H9 (cell line): Measurements from ENCODE around the gene LHFPL6. TPM values are rescaled to one million over a fixed set of nuclear protein-coding genes. Genes with fewer than 3 reads are reported as not detected.

ENCODE experiments used
- DNase-seq: peaks from one replicate; pipeline ENCODE4 v3.0.0-alpha.2; 2017
- H2AFZ ChIP-seq: one replicate; pipeline ENCODE4 v1.6.1; 2013; ENCODE audit warnings: mild to moderate bottlenecking, low read length, control low read depth, moderate library complexity
- H2AK5ac ChIP-seq: 2 replicates; pipeline ENCODE4 v1.6.1; 2013; ENCODE audit warnings: low read length, control low read depth, mixed read lengths; ENCODE audit not compliant: insufficient read length
- H2BK120ac ChIP-seq: one replicate; pipeline ENCODE4 v1.6.1; 2013; ENCODE audit warnings: low read depth, mild to moderate bottlenecking, low read length, control low read depth, inconsistent platforms; ENCODE audit not compliant: poor library complexity, severe bottlenecking
- H2BK12ac ChIP-seq: 2 replicates; pipeline ENCODE4 v1.6.1; 2013; ENCODE audit warnings: low read length, control low read depth, mixed read lengths, low read depth; ENCODE audit not compliant: insufficient read length
- H2BK15ac ChIP-seq: 2 replicates; pipeline ENCODE4 v1.6.1; 2013; ENCODE audit warnings: low read depth, low read length, control low read depth
- H2BK20ac ChIP-seq: one replicate; pipeline ENCODE4 v1.6.1; 2013; ENCODE audit warnings: low read depth, mild to moderate bottlenecking, low read length, control low read depth, inconsistent platforms; ENCODE audit not compliant: poor library complexity, severe bottlenecking
- H2BK5ac ChIP-seq: 2 replicates; pipeline ENCODE4 v1.6.1; 2013; ENCODE audit warnings: low read length, control low read depth, mixed read lengths; ENCODE audit not compliant: insufficient read length
- H3K14ac ChIP-seq: 2 replicates; pipeline ENCODE4 v1.6.1; 2013; ENCODE audit warnings: low read length, control low read depth; ENCODE audit not compliant: insufficient read depth
- H3K18ac ChIP-seq: 2 replicates; pipeline ENCODE4 v1.6.1; 2013; ENCODE audit warnings: low read depth, mild to moderate bottlenecking, mixed read lengths, low read length, control low read depth; ENCODE audit not compliant: insufficient read length
- H3K23ac ChIP-seq: 2 replicates; pipeline ENCODE4 v1.6.1; 2013; ENCODE audit warnings: low read length, control low read depth, mixed read lengths, low read depth; ENCODE audit not compliant: insufficient read length
- H3K23me2 ChIP-seq: 2 replicates; pipeline ENCODE4 v1.6.1; 2013; ENCODE audit warnings: low read depth, mild to moderate bottlenecking, mixed read lengths, low read length, control low read depth; ENCODE audit not compliant: insufficient read length, poor library complexity, severe bottlenecking
- H3K27ac ChIP-seq: 2 replicates; pipeline ENCODE4 v1.5.1; 2013; ENCODE audit warnings: low read length, control low read depth, mixed read lengths, low read depth; ENCODE audit not compliant: insufficient read length
- H3K27me3 ChIP-seq: 2 replicates; pipeline ENCODE4 v1.6.1; 2013; ENCODE audit warnings: low read length, control low read depth, inconsistent platforms; ENCODE audit not compliant: insufficient read depth
- H3K4ac ChIP-seq: 2 replicates; pipeline ENCODE4 v1.6.1; 2013; ENCODE audit warnings: low read depth, mild to moderate bottlenecking, control low read depth, inconsistent platforms, low read length, moderate library complexity
- H3K4me1 ChIP-seq: 2 replicates; pipeline ENCODE4 v1.6.1; 2013; ENCODE audit warnings: low read length, control low read depth, inconsistent platforms; ENCODE audit not compliant: insufficient read depth
- H3K4me2 ChIP-seq: 2 replicates; pipeline ENCODE4 v1.6.1; 2013; ENCODE audit warnings: low read length, control low read depth, mixed read lengths; ENCODE audit not compliant: insufficient read length, insufficient read depth
- H3K56ac ChIP-seq: 2 replicates; pipeline ENCODE4 v1.6.1; 2013; ENCODE audit warnings: low read depth, mild to moderate bottlenecking, mixed read lengths, low read length, control low read depth; ENCODE audit not compliant: insufficient read length
- H3K79me1 ChIP-seq: 2 replicates; pipeline ENCODE4 v1.6.1; 2013; ENCODE audit warnings: low read depth, mild to moderate bottlenecking, moderate library complexity, low read length, control low read depth, inconsistent platforms; ENCODE audit not compliant: insufficient read depth, poor library complexity, severe bottlenecking
- H3K79me2 ChIP-seq: 2 replicates; pipeline ENCODE4 v1.6.1; 2013; ENCODE audit warnings: low read length, control low read depth, inconsistent platforms; ENCODE audit not compliant: insufficient read depth
- H3K9ac ChIP-seq: 2 replicates; pipeline ENCODE4 v1.6.1; 2013; ENCODE audit warnings: low read length, control low read depth, mixed read lengths; ENCODE audit not compliant: insufficient read length; ENCODE audit errors: extremely low read depth
- H3K9me3 ChIP-seq: one replicate; pipeline ENCODE4 v1.6.1; 2013; ENCODE audit warnings: low read depth, low read length, inconsistent platforms; ENCODE audit not compliant: control insufficient read depth
- H3T11ph ChIP-seq: one replicate; pipeline ENCODE4 v1.6.1; 2013; ENCODE audit warnings: mild to moderate bottlenecking, low read length, control low read depth, inconsistent platforms
- H4K20me1 ChIP-seq: one replicate; pipeline ENCODE4 v1.6.1; 2013; ENCODE audit not compliant: control insufficient read depth, insufficient read length, insufficient read depth
- H4K5ac ChIP-seq: 2 replicates; pipeline ENCODE4 v1.6.1; 2013; ENCODE audit warnings: low read depth, mild to moderate bottlenecking, mixed read lengths, low read length, control low read depth; ENCODE audit not compliant: insufficient read length
- H4K8ac ChIP-seq: replicated peaks from 2 replicates; pipeline ENCODE4 v1.6.1; 2013; ENCODE audit warnings: low read length, control low read depth, mixed read lengths, low read depth; ENCODE audit not compliant: insufficient read length
- H4K91ac ChIP-seq: 2 replicates; pipeline ENCODE4 v1.6.1; 2013; ENCODE audit warnings: low read depth, mild to moderate bottlenecking, moderate library complexity, mixed read lengths, low read length, control low read depth; ENCODE audit not compliant: insufficient read length
- H3K27ac Mint-ChIP-seq, 3 experiments: 2 replicates in 2 of 3; 3 replicates in 1 of 3; pipeline ENCODE4 v1.8.0; 2020 to 2021; ENCODE audit warnings: mixed read lengths in 3 of 3, mild to moderate bottlenecking in 1 of 3, moderate library complexity in 1 of 3
- H3K27me3 Mint-ChIP-seq: 2 replicates; pipeline ENCODE4 v1.8.0; 2021; ENCODE audit warnings: low read depth, mild to moderate bottlenecking, moderate library complexity, mixed read lengths
- H3K36me3 Mint-ChIP-seq, 3 experiments: 2 replicates in 2 of 3; 3 replicates in 1 of 3; pipeline ENCODE4 v1.8.0; 2020 to 2021; ENCODE audit warnings: low read depth in 3 of 3, mixed read lengths in 3 of 3; ENCODE audit not compliant: insufficient read depth in 1 of 3
- H3K4me1 Mint-ChIP-seq, 2 experiments: 2 replicates each; pipeline ENCODE4 v1.8.0; 2020; ENCODE audit warnings: mixed read lengths in 2 of 2
- H3K4me3 Mint-ChIP-seq, 2 experiments: 2 replicates in 1 of 2; 3 replicates in 1 of 2; pipeline ENCODE4 v1.8.0; 2020 to 2021; ENCODE audit warnings: mild to moderate bottlenecking in 2 of 2, mixed read lengths in 2 of 2, moderate library complexity in 1 of 2
- H3K9me3 Mint-ChIP-seq, 2 experiments: 2 replicates in 1 of 2; 3 replicates in 1 of 2; pipeline ENCODE4 v1.8.0; 2020; ENCODE audit warnings: mild to moderate bottlenecking in 2 of 2, mixed read lengths in 2 of 2, moderate library complexity in 1 of 2
- CTCF ChIP-seq: fragments of 200-600 bp; sonication (generic); conservative IDR thresholded peaks from 3 replicates; pipeline ENCODE4 v1.8.0; 2021; ENCODE audit warnings: antibody characterized with exemption, mild to moderate bottlenecking
- total RNA-seq: library from RNA; stranded (reverse); gene quantifications from 2 replicates; pipeline ENCODE4 v1.2.1, GENCODE V29; 2021

The LHFPL6 gene
- total RNA-seq, 1 experiment from 2014 or later: 3.5 TPM

- H2AK5ac ChIP-seq: no peak overlapping the region
- no peak overlapping the region for H3K4me3 Mint-ChIP-seq
- no peaks in the 10 kb centered on the region for H3K79me1 ChIP-seq
- no peaks in the 10 kb centered on the region for H4K20me1 ChIP-seq
- TF ChIP-seq CTCF: no peak
- peaks cover 65% of the 10 kb centered on the region for H3K27me3 Mint-ChIP-seq
- H2BK5ac ChIP-seq: no peak overlapping the region
- H4K91ac ChIP-seq: no peak overlapping the region
- no peak overlapping the region for H3K23ac ChIP-seq
- peaks cover 7% of the 10 kb centered on the region; the same call in 1 of the 2 replicates for H3K4me1 ChIP-seq
- H3K4ac ChIP-seq: no peak overlapping the region
- H2BK120ac ChIP-seq: no peak overlapping the region
- no peak overlapping the region for H3K27ac Mint-ChIP-seq
- H3K56ac ChIP-seq: no peak overlapping the region
- no peaks in the 10 kb centered on the region for H3K79me2 ChIP-seq
- H4K5ac ChIP-seq: no peak overlapping the region
- H3K27me3 ChIP-seq: peaks cover 8% of the 10 kb centered on the region; the same call in 1 of the 2 replicates
- no peak overlapping the region for H3T11ph ChIP-seq
- no peak overlapping the region for H2BK12ac ChIP-seq
- H3K36me3 Mint-ChIP-seq: no peaks in the 10 kb centered on the region
- H2BK20ac ChIP-seq: no peak overlapping the region
- no peak for DNase-seq
- H3K27ac ChIP-seq: no peak overlapping the region
- H2BK15ac ChIP-seq: no peak overlapping the region
- H3K9ac ChIP-seq: no peak overlapping the region
- H3K18ac ChIP-seq: no peak overlapping the region
- H3K9me3 ChIP-seq: no peaks in the 10 kb centered on the region
- no peaks in the 10 kb centered on the region for H3K9me3 Mint-ChIP-seq
- H3K14ac ChIP-seq: no peak overlapping the region
- no peak overlapping the region for H2AFZ ChIP-seq
- no peaks in the 10 kb centered on the region for H3K23me2 ChIP-seq
- H4K8ac ChIP-seq: no peak overlapping the region
- peaks cover 10% of the 10 kb centered on the region in 2 experiments for H3K4me1 Mint-ChIP-seq
- H3K4me2 ChIP-seq: no peak overlapping the region
Observed at GRCh38 chr13:39399102-39399501, 203.9 kb downstream of the LHFPL6 start.
